Adrenal gland (tissue), 12 donors: Measurements from ENCODE around the gene MAP3K6. TPM values are rescaled to one million over a fixed set of nuclear protein-coding genes. Genes with fewer than 3 reads are reported as not detected.
A peak's percentile ranks its signal among the peaks of the same experiment; 100 is the strongest.

Experiments
- DNase-seq, 7 donors: peaks; one replicate each; pipeline ENCODE4 v3.0.0-alpha.2; 2019 to 2020
- H3K27ac ChIP-seq, 5 donors: fragments of 200-600 bp; sonication (generic) in 4 of 5; 1 replicate in 3 of 5; 2 replicates in 2 of 5; pipeline versions ENCODE4 v1.5.1 to v1.8.0; 2016 to 2020; ENCODE audit warnings: mild to moderate bottlenecking in 1 of 5
- H3K27me3 ChIP-seq: fragments of 200-600 bp; 2 replicates; pipeline ENCODE4 v1.8.0; 2021
- H3K36me3 ChIP-seq, 2 donors: fragments of 200-600 bp; replicated peaks in 1 of 2; 1 replicate in 1 of 2; 2 replicates in 1 of 2; pipeline versions ENCODE4 v1.5.1 to v1.8.0; 2018 to 2022
- H3K4me1 ChIP-seq, 2 donors: fragments of 200-600 bp; replicated peaks in 1 of 2; 1 replicate in 1 of 2; 2 replicates in 1 of 2; pipeline versions ENCODE4 v1.5.1 to v1.8.0; 2018 to 2021
- H3K4me3 ChIP-seq, 4 donors: fragments of 200-600 bp; sonication (generic) in 3 of 4; one replicate each; pipeline ENCODE4 v1.5.1; 2016 to 2018
- H3K9me3 ChIP-seq, 3 donors: fragments of 200-600 bp; sonication (generic) in 1 of 3; replicated peaks in 1 of 3; 1 replicate in 2 of 3; 2 replicates in 1 of 3; pipeline versions ENCODE4 v1.5.1 to v1.8.0; 2016 to 2021
- CTCF ChIP-seq, 6 experiments: fragments of 450-650 bp in 4 of 6; fragments of 200-600 bp in 2 of 6; sonication (generic) in 1 of 6; IDR thresholded peaks; 1 replicate in 5 of 6; 2 replicates in 1 of 6; pipeline versions ENCODE4 v1.5.1 to v1.8.0; 2016 to 2021; ENCODE audit warnings: antibody characterized with exemption in 6 of 6, mild to moderate bottlenecking in 2 of 6, moderate library complexity in 1 of 6
- POLR2A ChIP-seq, 2 donors: fragments of 450-650 bp; IDR thresholded peaks; one replicate each; pipeline ENCODE4 v1.6.1; 2017; ENCODE audit warnings: antibody characterized with exemption in 2 of 2, mild to moderate bottlenecking in 2 of 2, moderate library complexity in 1 of 2
- whole genome bisulfite sequencing, 4 donors: extraction: QIAGEN DNeasy Blood & Tissue Kit in 2 of 4; methylation state at CpG; one replicate each; pipeline versions ENCODE4 v1.1.5 to v1.1.7; 2013 to 2017; 5-methylcytosine and 5-hydroxymethylcytosine counted together
- intact Hi-C, 2 donors: fragments of 100-400 bp; cut with DNase I; formaldehyde crosslinking; loops; one replicate each; pipeline versions ENCODE4 v1.14.1 to v1.15.0; 2022 to 2023
- polyA plus RNA-seq, 3 donors: library from polyadenylated mRNA; stranded (reverse); fragments of 200-250 nt in 2 of 3; fragments of 350-450 nt in 1 of 3; fragmentation: Illumina TruSeq in 1 of 3; extraction: RNeasy Lipid Tissue Mini Kit (QIAGEN cat#74804) in 1 of 3; gene quantifications; one replicate each; pipeline ENCODE4 v1.2.3, GENCODE V29; 2013 to 2014
- total RNA-seq, 9 donors: library from RNA; depleted of rRNA in 4 of 9; stranded (reverse); fragments of >200 nt in 4 of 9; fragments of 120-200 nt in 1 of 9; fragmentation: NEBNext Ultra II Directional in 1 of 9; extraction: Animal tissue kit (Norgen Biotek cat#: 25700) in 1 of 9; gene quantifications; one replicate each; pipeline versions ENCODE4 v1.1.0 to v1.2.4, GENCODE V29; 2013 to 2023
- donor health status: healthy with polysubstance abuse.
- donor health status: Bipolar disorder and iron deficiency.
- donor health status: DM: yes; HTN: yes; CAD: no.
- donor health status: DM: no; HTN: no; CAD: no.
- donor health status: DM: no; HTN: no; CAD: no.
- donor health status: DM: yes; HTN: yes; CAD: no.

Gene MAP3K6
- total and polyA plus RNA-seq, 12 donors: 6.5 to 136 (median 26.6) TPM

GRCh38 chr1:27331922-27332321 lies 34.8 kb downstream of the MAP3K6 start:
- Histone ChIP-seq H3K36me3 (peaks cover 0 to 62% of the 10 kb centered on the region in 2 donors), H3K27ac (peak overlapping the region in 1 of 5 donors; percentile 14), H3K4me1 (peaks cover 5 to 12% of the 10 kb centered on the region in 2 donors), H3K9me3 (no peaks in the 10 kb centered on the region), H3K4me3 (no peak overlapping the region), H3K27me3 (no peaks in the 10 kb centered on the region)
- 54 to 73% (median 62%) methylated on average over 5 of the region's 5 CpGs; no CpG with 5 or more reads in 1 of the 4 donors for WGBS, 4 donors
- TF ChIP-seq POLR2A (IDR thresholded peaks at IDR 0.05) (no peak), CTCF (IDR thresholded peaks at IDR 0.05) (no peak)
- intact Hi-C loops: no loop called here
- DNase-seq: peak in 5 of 7 donors; percentile 48 to 69 (median 54)

GRCh38 chr1:27331426-27331825 lies 35.3 kb downstream of the MAP3K6 start:
- H3K36me3 ChIP-seq: peaks cover 0 to 59% of the 10 kb centered on the region in 2 donors
- TF ChIP-seq POLR2A (IDR thresholded peaks at IDR 0.05) (no peak), CTCF (IDR thresholded peaks at IDR 0.05) (no peak)
- peaks cover 5 to 17% of the 10 kb centered on the region in 2 donors for H3K4me1 ChIP-seq
- no peak overlapping the region for H3K4me3 ChIP-seq
- no peaks in the 10 kb centered on the region for H3K9me3 ChIP-seq
- no peak for DNase-seq
- no peaks in the 10 kb centered on the region for H3K27me3 ChIP-seq
- peak overlapping the region in 1 of 5 donors; percentile 14 for H3K27ac ChIP-seq
- intact Hi-C loops: no loop called here
- WGBS, 4 donors: 93 to 100% (median 95%) methylated on average over 2 to 3 of the region's 3 CpGs

GRCh38 chr1:27330786-27331185 lies 36.0 kb downstream of the MAP3K6 start:
- no peaks in the 10 kb centered on the region for H3K27me3 ChIP-seq
- H3K4me3 ChIP-seq: no peak overlapping the region
- no peaks in the 10 kb centered on the region for H3K9me3 ChIP-seq
- WGBS, 4 donors: 87 to 92% (median 89%) methylated on average over 6 to 8 of the region's 8 CpGs
- no peak for DNase-seq
- intact Hi-C loops: no loop called here
- peaks cover 5 to 22% of the 10 kb centered on the region in 2 donors for H3K4me1 ChIP-seq
- no peak overlapping the region for H3K27ac ChIP-seq
- TF ChIP-seq CTCF (IDR thresholded peaks at IDR 0.05) (no peak), POLR2A (IDR thresholded peaks at IDR 0.05) (no peak)
- peaks cover 0 to 56% of the 10 kb centered on the region in 2 donors for H3K36me3 ChIP-seq

- WGBS, 4 donors: 86 to 98% (median 91%) methylated on average over 5 of the region's 5 CpGs
- intact Hi-C loops: no loop called here
- H3K4me1 ChIP-seq: peaks cover 10 to 31% of the 10 kb centered on the region in 2 donors
Observed at GRCh38 chr1:27327964-27328363, 38.8 kb downstream of the MAP3K6 start.

More at GRCh38 chr1:27327964-27328363, 38.8 kb downstream of the MAP3K6 start:
- Histone ChIP-seq H3K27me3 (no peaks in the 10 kb centered on the region), H3K27ac (no peak overlapping the region), H3K9me3 (no peaks in the 10 kb centered on the region), H3K36me3 (peaks cover 0 to 38% of the 10 kb centered on the region in 2 donors), H3K4me3 (no peak overlapping the region)
- DNase-seq: no peak
- no peak for TF ChIP-seq CTCF (IDR thresholded peaks at IDR 0.05)
- TF ChIP-seq POLR2A (IDR thresholded peaks at IDR 0.05): no peak
